HCT116 (cell line): ENCODE results near the gene KSR1. TPM values are rescaled to one million over a fixed set of nuclear protein-coding genes. Genes with fewer than 3 reads are reported as not detected.

Source experiments
- ATAC-seq: fragments of 200-7000 bp; cut with Tn5 transposase; 2 replicates; pipeline ENCODE4 v1.9.1; 2020; ENCODE audit warnings: mild to moderate bottlenecking, moderate library complexity
- BruUV-seq: library from RNA; stranded (reverse); fragments of 400-500 nt; replicated peaks from 2 replicates; lab custom pipeline; 2021; lab: Mats Ljungman, UMichigan
- CTCF ChIA-PET: fragments of 300-600 bp; sonication (Branson Sonifier 250); formaldehyde crosslinking; loops from one replicate; lab custom pipeline; 2021; ENCODE audit warnings: antibody characterized with exemption; lab: Charles Lee
- POLR2A ChIA-PET: fragments of 300-600, 350-600 bp; sonication (Branson Sonifier 250); formaldehyde crosslinking; loops from one replicate; lab custom pipeline; 2021; ENCODE audit warnings: antibody characterized with exemption; lab: Charles Lee
- RAD21 ChIA-PET, 2 experiments: fragments of 300-600 bp; sonication (Branson Sonifier 250); formaldehyde crosslinking; loops; one replicate each; lab custom pipeline; 2023; ENCODE audit warnings: low total read pairs in 2 of 2; ENCODE audit not compliant: uncharacterized antibody in 2 of 2, unreplicated experiment in 2 of 2, low non-redundant PET in 1 of 2; lab: Charles Lee
- DNase-seq: peaks from one replicate; pipeline ENCODE4 v3.0.0-alpha.2; 2010; ENCODE audit warnings: low read depth, low spot score
- H2AFZ ChIP-seq: fragments of 200-600 bp; shearing (Covaris generic), sonication (generic); 2 replicates; pipeline ENCODE4 v1.6.1; 2017; ENCODE audit warnings: low read depth, mixed run types, mixed read lengths, antibody characterized with exemption, low read length; ENCODE audit not compliant: poor library complexity, severe bottlenecking
- H3K27ac ChIP-seq: 2 replicates; pipeline ENCODE4 v1.5.1; 2012; ENCODE audit warnings: low read depth, low read length
- H3K27me3 ChIP-seq: fragments of 200-600 bp; sonication (generic); 2 replicates; pipeline ENCODE4 v1.6.1; 2016; ENCODE audit warnings: mixed run types, low read length, mixed read lengths; ENCODE audit not compliant: insufficient read depth
- H3K36me3 ChIP-seq, 2 experiments: fragments of 200-500 bp in 1 of 2; fragments of 200-600 bp in 1 of 2; sonication (Bioruptor generic) in 1 of 2; sonication (generic) in 1 of 2; 2 replicates each; pipeline versions ENCODE4 v1.5.1 to v1.6.1; 2014 to 2016; ENCODE audit warnings: low read length in 2 of 2, inconsistent platforms in 1 of 2, mixed read lengths in 1 of 2, mixed run types in 1 of 2; ENCODE audit not compliant: insufficient read depth in 2 of 2, control insufficient read depth in 1 of 2
- H3K4me1 ChIP-seq, 2 experiments: fragments of 200-600 bp in 1 of 2; sonication (generic) in 1 of 2; 2 replicates each; pipeline versions ENCODE4 v1.5.1 to v1.6.1; 2012 to 2017; ENCODE audit warnings: low read length in 2 of 2, inconsistent platforms in 1 of 2, mild to moderate bottlenecking in 1 of 2, mixed read lengths in 1 of 2, mixed run types in 1 of 2, moderate library complexity in 1 of 2; ENCODE audit not compliant: insufficient read depth in 2 of 2, control insufficient read depth in 1 of 2
- H3K4me2 ChIP-seq: fragments of 200-600 bp; sonication (generic); 2 replicates; pipeline ENCODE4 v1.6.1; 2017; ENCODE audit warnings: mixed run types, low read length, mixed read lengths
- H3K4me3 ChIP-seq, 2 experiments: fragments of 200-600 bp in 1 of 2; sonication (generic) in 1 of 2; replicated peaks in 1 of 2; 2 replicates each; pipeline ENCODE4 v1.5.1; 2011 to 2016; ENCODE audit warnings: low read length in 2 of 2, control low read depth in 1 of 2, low read depth in 1 of 2, mild to moderate bottlenecking in 1 of 2, mixed read lengths in 1 of 2, mixed run types in 1 of 2
- H3K79me2 ChIP-seq: fragments of 200-600 bp; sonication (generic); 2 replicates; pipeline ENCODE4 v1.6.1; 2017; ENCODE audit warnings: mild to moderate bottlenecking, mixed run types, low read length, moderate library complexity, mixed read lengths; ENCODE audit not compliant: insufficient read depth
- H3K9ac ChIP-seq: fragments of 200-600 bp; sonication (generic); 2 replicates; pipeline ENCODE4 v1.6.1; 2016; ENCODE audit warnings: low read length, mixed read lengths
- H3K9me2 ChIP-seq: fragments of 200-600 bp; sonication (generic), shearing (Covaris generic); 2 replicates; pipeline ENCODE4 v1.6.1; 2017; ENCODE audit warnings: mixed run types, mild to moderate bottlenecking, moderate library complexity; ENCODE audit not compliant: insufficient read depth
- H3K9me3 ChIP-seq, 2 experiments: fragments of 200-500 bp in 1 of 2; fragments of 200-600 bp in 1 of 2; sonication (Bioruptor generic) in 1 of 2; sonication (generic) in 1 of 2; 2 replicates each; pipeline ENCODE4 v1.6.1; 2014 to 2017; ENCODE audit warnings: low read length in 2 of 2, mixed read lengths in 2 of 2, inconsistent platforms in 1 of 2, low read depth in 1 of 2, mild to moderate bottlenecking in 1 of 2, mixed run types in 1 of 2, moderate library complexity in 1 of 2; ENCODE audit not compliant: control insufficient read depth in 1 of 2, insufficient read depth in 1 of 2
- H4K20me1 ChIP-seq: fragments of 200-600 bp; sonication (generic), shearing (Covaris generic); 2 replicates; pipeline ENCODE4 v1.6.1; 2017; ENCODE audit warnings: mixed run types, mild to moderate bottlenecking, moderate library complexity; ENCODE audit not compliant: insufficient read depth
- ATF3 ChIP-seq: IDR thresholded peaks from 2 replicates; pipeline ENCODE4 v1.6.1; 2012
- CBX3 ChIP-seq: IDR thresholded peaks from 2 replicates; pipeline ENCODE4 v1.6.1; 2012; ENCODE audit warnings: low read depth
- CEBPB ChIP-seq: IDR thresholded peaks from 2 replicates; pipeline ENCODE4 v1.6.1; 2012; ENCODE audit warnings: low read depth
- EGR1 ChIP-seq: IDR thresholded peaks from 2 replicates; pipeline ENCODE4 v1.6.1; 2012; ENCODE audit warnings: low read depth
- EZH2 ChIP-seq: fragments of 200-600 bp; sonication (generic); IDR thresholded peaks from 2 replicates; pipeline ENCODE4 v1.6.1; 2017; ENCODE audit warnings: antibody characterized with exemption, mixed run types
- EZH2phosphoT487 ChIP-seq: fragments of 200-600 bp; IDR thresholded peaks from 2 replicates; pipeline ENCODE4 v1.6.1; 2018; ENCODE audit warnings: antibody characterized with exemption, borderline replicate concordance
- FOSL1 ChIP-seq: IDR thresholded peaks from 2 replicates; pipeline ENCODE4 v1.6.1; 2012; ENCODE audit warnings: low read depth
- MAX ChIP-seq: IDR thresholded peaks from 2 replicates; pipeline ENCODE4 v1.6.1; 2012
- POLR2A ChIP-seq: IDR thresholded peaks from 2 replicates; pipeline ENCODE4 v1.7.0; 2011; ENCODE audit warnings: borderline replicate concordance; ENCODE audit not compliant: insufficient read depth, insufficient read length; ENCODE audit errors: extremely low read depth
- POLR2AphosphoS5 ChIP-seq: IDR thresholded peaks from 2 replicates; pipeline ENCODE4 v1.6.1; 2011; ENCODE audit warnings: mild to moderate bottlenecking, low read depth, low read length, moderate library complexity
- RAD21 ChIP-seq: IDR thresholded peaks from 2 replicates; pipeline ENCODE4 v1.6.1; 2012; ENCODE audit warnings: low read depth, mild to moderate bottlenecking
- REST ChIP-seq: IDR thresholded peaks from 2 replicates; pipeline ENCODE4 v1.6.1; 2012; ENCODE audit warnings: low read depth
- SIN3A ChIP-seq: IDR thresholded peaks from 2 replicates; pipeline ENCODE4 v1.6.1; 2012; ENCODE audit warnings: low read depth
- SP1 ChIP-seq: IDR thresholded peaks from 2 replicates; pipeline ENCODE4 v1.6.1; 2012; ENCODE audit warnings: low read depth
- SRF ChIP-seq: IDR thresholded peaks from 2 replicates; pipeline ENCODE4 v1.6.1; 2012; ENCODE audit warnings: low read depth
- YY1 ChIP-seq: IDR thresholded peaks from 2 replicates; pipeline ENCODE4 v1.6.1; 2011; ENCODE audit warnings: low read length, low read depth, moderate library complexity, mild to moderate bottlenecking; ENCODE audit not compliant: insufficient replicate concordance; ENCODE audit errors: extremely low read depth
- ZFX ChIP-seq: fragments of 450-650 bp; IDR thresholded peaks from 2 replicates; pipeline ENCODE4 v1.6.1; 2017
- ZNF274 ChIP-seq: fragments of 200-500 bp; sonication (Bioruptor generic); IDR thresholded peaks from 2 replicates; pipeline ENCODE4 v1.6.1; 2014; ENCODE audit warnings: mild to moderate bottlenecking, low read depth, low read length, inconsistent platforms
- intact Hi-C: fragments of 100-400 bp; cut with micrococcal nuclease; formaldehyde crosslinking; loops from 2 replicates; pipeline ENCODE4 v1.10.0; 2022
- total RNA-seq: library from RNA; stranded (reverse); gene quantifications from one replicate; pipeline ENCODE4 v1.2.1, GENCODE V29; 2021; ENCODE audit not compliant: unreplicated experiment
- TF ChIP-seq, protein P1 (sequence below), 3 experiments: fragments of 200-600 bp in 1 of 3; sonication (generic) in 1 of 3; IDR thresholded peaks in 2 of 3; conservative IDR thresholded peaks in 1 of 3; 2 replicates each; pipeline ENCODE4 v1.5.1; 2012 to 2017; ENCODE audit warnings: low read depth in 2 of 3, low read length in 2 of 3, antibody characterized with exemption in 1 of 3, borderline replicate concordance in 1 of 3, control low read depth in 1 of 3, mild to moderate bottlenecking in 1 of 3, mixed read lengths in 1 of 3, mixed run types in 1 of 3, moderate library complexity in 1 of 3; ENCODE audit not compliant: insufficient read depth in 1 of 3
- TF ChIP-seq, protein P2 (sequence below): IDR thresholded peaks from 2 replicates; pipeline ENCODE4 v1.6.1; 2011; ENCODE audit warnings: mild to moderate bottlenecking, low read length, moderate library complexity; ENCODE audit not compliant: insufficient replicate concordance; ENCODE audit errors: extremely low read depth

The KSR1 gene
- total RNA-seq, 1 experiment from 2014 or later: 16.5 TPM

GRCh38 chr17:27623614-27624013, 167.4 kb downstream of the KSR1 start:
- TF ChIP-seq EZH2 (no peak), ZNF274 (no peak), RAD21 (no peak), ATF3 (no peak), CEBPB (no peak), REST (no peak), YY1 (no peak), EZH2phosphoT487 (no peak), MAX (no peak), POLR2AphosphoS5 (no peak), EGR1 (no peak), SRF (no peak), POLR2A (no peak), CBX3 (no peak), SIN3A (no peak), FOSL1 (no peak), SP1 (no peak), ZFX (no peak)
- TF ChIP-seq, protein P1, sequence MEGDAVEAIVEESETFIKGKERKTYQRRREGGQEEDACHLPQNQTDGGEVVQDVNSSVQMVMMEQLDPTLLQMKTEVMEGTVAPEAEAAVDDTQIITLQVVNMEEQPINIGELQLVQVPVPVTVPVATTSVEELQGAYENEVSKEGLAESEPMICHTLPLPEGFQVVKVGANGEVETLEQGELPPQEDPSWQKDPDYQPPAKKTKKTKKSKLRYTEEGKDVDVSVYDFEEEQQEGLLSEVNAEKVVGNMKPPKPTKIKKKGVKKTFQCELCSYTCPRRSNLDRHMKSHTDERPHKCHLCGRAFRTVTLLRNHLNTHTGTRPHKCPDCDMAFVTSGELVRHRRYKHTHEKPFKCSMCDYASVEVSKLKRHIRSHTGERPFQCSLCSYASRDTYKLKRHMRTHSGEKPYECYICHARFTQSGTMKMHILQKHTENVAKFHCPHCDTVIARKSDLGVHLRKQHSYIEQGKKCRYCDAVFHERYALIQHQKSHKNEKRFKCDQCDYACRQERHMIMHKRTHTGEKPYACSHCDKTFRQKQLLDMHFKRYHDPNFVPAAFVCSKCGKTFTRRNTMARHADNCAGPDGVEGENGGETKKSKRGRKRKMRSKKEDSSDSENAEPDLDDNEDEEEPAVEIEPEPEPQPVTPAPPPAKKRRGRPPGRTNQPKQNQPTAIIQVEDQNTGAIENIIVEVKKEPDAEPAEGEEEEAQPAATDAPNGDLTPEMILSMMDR (IDR thresholded peaks at IDR 0.05 in 2 of 3, conservative IDR thresholded peaks at IDR 0.05 in 1 of 3; ENCODE audit: borderline replicate concordance in 1 of 3, insufficient read depth in 1 of 3, low read depth in 2 of 3, low read length in 2 of 3): no peak
- TF ChIP-seq, protein P2, sequence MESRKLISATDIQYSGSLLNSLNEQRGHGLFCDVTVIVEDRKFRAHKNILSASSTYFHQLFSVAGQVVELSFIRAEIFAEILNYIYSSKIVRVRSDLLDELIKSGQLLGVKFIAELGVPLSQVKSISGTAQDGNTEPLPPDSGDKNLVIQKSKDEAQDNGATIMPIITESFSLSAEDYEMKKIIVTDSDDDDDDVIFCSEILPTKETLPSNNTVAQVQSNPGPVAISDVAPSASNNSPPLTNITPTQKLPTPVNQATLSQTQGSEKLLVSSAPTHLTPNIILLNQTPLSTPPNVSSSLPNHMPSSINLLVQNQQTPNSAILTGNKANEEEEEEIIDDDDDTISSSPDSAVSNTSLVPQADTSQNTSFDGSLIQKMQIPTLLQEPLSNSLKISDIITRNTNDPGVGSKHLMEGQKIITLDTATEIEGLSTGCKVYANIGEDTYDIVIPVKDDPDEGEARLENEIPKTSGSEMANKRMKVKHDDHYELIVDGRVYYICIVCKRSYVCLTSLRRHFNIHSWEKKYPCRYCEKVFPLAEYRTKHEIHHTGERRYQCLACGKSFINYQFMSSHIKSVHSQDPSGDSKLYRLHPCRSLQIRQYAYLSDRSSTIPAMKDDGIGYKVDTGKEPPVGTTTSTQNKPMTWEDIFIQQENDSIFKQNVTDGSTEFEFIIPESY: no peak
- ChIA-PET POLR2A (no interaction called here), CTCF (no interaction called here), RAD21 (no interaction called here)
- H3K79me2 ChIP-seq: no peaks in the 10 kb centered on the region
- no peak overlapping the region for H3K9ac ChIP-seq
- DNase-seq: no peak
- no peak overlapping the region for H2AFZ ChIP-seq
- intact Hi-C loops: no loop called here
- no peaks in the 10 kb centered on the region for H4K20me1 ChIP-seq
- ATAC-seq: no peak
- H3K4me1 ChIP-seq: no peaks in the 10 kb centered on the region
- H3K36me3 ChIP-seq: no peaks in the 10 kb centered on the region
- H3K9me3 ChIP-seq: no peaks in the 10 kb centered on the region
- no peaks in the 10 kb centered on the region for H3K9me2 ChIP-seq
- H3K27ac ChIP-seq: no peak overlapping the region
- no peak overlapping the region for H3K4me2 ChIP-seq
- BruUV-seq: no TSS peak
- H3K27me3 ChIP-seq: no peaks in the 10 kb centered on the region
- H3K4me3 ChIP-seq: no peak overlapping the region
